GM23338 (cell line): ENCODE data around the gene PPP1R12C. TPM values are rescaled to one million over a fixed set of nuclear protein-coding genes. Genes with fewer than 3 reads are reported as not detected.

Source experiments
- ATAC-seq: fragments of 200-7000 bp; cut with Tn5 transposase; 3 replicates; pipeline ENCODE4 v1.9.1; 2020
- DNase-seq: peaks from one replicate; pipeline ENCODE4 v3.0.0-alpha.2; 2015; ENCODE audit warnings: low spot score
- H2AFZ ChIP-seq: fragments of 200-600 bp; sonication (generic); 2 replicates; pipeline ENCODE4 v1.8.0; 2016; ENCODE audit warnings: antibody characterized with exemption, mild to moderate bottlenecking, moderate library complexity
- H3F3A ChIP-seq: fragments of 200-600 bp; sonication (generic); replicated peaks from 2 replicates; pipeline ENCODE4 v1.8.0; 2017; ENCODE audit warnings: antibody characterized with exemption, mixed run types, low read depth
- H3K27ac ChIP-seq: fragments of 200-600 bp; sonication (generic); 2 replicates; pipeline ENCODE4 v1.6.1; 2016; ENCODE audit warnings: low read depth
- H3K27me3 ChIP-seq: fragments of 200-600 bp; sonication (generic); 2 replicates; pipeline ENCODE4 v1.8.0; 2016; ENCODE audit warnings: mild to moderate bottlenecking, mixed run types, moderate library complexity; ENCODE audit not compliant: insufficient read depth
- H3K36me3 ChIP-seq: fragments of 200-600 bp; sonication (generic); 2 replicates; pipeline ENCODE4 v1.8.0; 2016; ENCODE audit warnings: mild to moderate bottlenecking; ENCODE audit not compliant: insufficient read depth
- H3K4me1 ChIP-seq: fragments of 200-600 bp; sonication (generic); 2 replicates; pipeline ENCODE4 v1.8.0; 2016; ENCODE audit warnings: mild to moderate bottlenecking, moderate library complexity; ENCODE audit not compliant: insufficient read depth
- H3K4me2 ChIP-seq: fragments of 200-600 bp; sonication (generic); 2 replicates; pipeline ENCODE4 v1.7.1; 2017; ENCODE audit warnings: mixed run types
- H3K4me3 ChIP-seq: fragments of 200-600 bp; sonication (generic); 2 replicates; pipeline ENCODE4 v1.6.1; 2016; ENCODE audit warnings: mixed run types
- H3K79me2 ChIP-seq: fragments of 200-600 bp; sonication (generic); replicated peaks from 2 replicates; pipeline ENCODE4 v1.8.0; 2017; ENCODE audit warnings: mild to moderate bottlenecking; ENCODE audit not compliant: insufficient read depth
- H3K9me2 ChIP-seq: fragments of 200-600 bp; sonication (generic); 2 replicates; pipeline ENCODE4 v1.8.0; 2017; ENCODE audit not compliant: insufficient read depth
- H4K20me1 ChIP-seq: fragments of 200-600 bp; sonication (generic); replicated peaks from 2 replicates; pipeline ENCODE4 v1.8.0; 2017; ENCODE audit warnings: mild to moderate bottlenecking; ENCODE audit not compliant: insufficient read depth
- H3K27ac Mint-ChIP-seq: 2 replicates; pipeline ENCODE4 v1.8.0; 2020; ENCODE audit warnings: inconsistent platforms, mild to moderate bottlenecking, moderate library complexity, mixed read lengths
- H3K27me3 Mint-ChIP-seq: 3 replicates; pipeline ENCODE4 v1.8.0; 2022; ENCODE audit warnings: low read depth, mild to moderate bottlenecking, moderate library complexity, mixed read lengths, inconsistent platforms; ENCODE audit not compliant: insufficient read depth, poor library complexity
- H3K36me3 Mint-ChIP-seq: 3 replicates; pipeline ENCODE4 v1.8.0; 2021; ENCODE audit warnings: low read depth, mild to moderate bottlenecking, inconsistent platforms, moderate library complexity, mixed read lengths
- H3K4me1 Mint-ChIP-seq: 3 replicates; pipeline ENCODE4 v1.8.0; 2020; ENCODE audit warnings: mild to moderate bottlenecking, inconsistent platforms, mixed read lengths
- H3K4me3 Mint-ChIP-seq: 3 replicates; pipeline ENCODE4 v1.8.0; 2021; ENCODE audit warnings: moderate library complexity, mild to moderate bottlenecking, inconsistent platforms, mixed read lengths
- H3K9me3 Mint-ChIP-seq: 3 replicates; pipeline ENCODE4 v1.8.0; 2020; ENCODE audit warnings: moderate library complexity, mild to moderate bottlenecking, inconsistent platforms, mixed read lengths
- CREB1 ChIP-seq: fragments of 250-450 bp; sonication (Bioruptor Pico); IDR thresholded peaks from 2 replicates; pipeline ENCODE4 v1.5.0; 2020; ENCODE audit warnings: low read depth, mild to moderate bottlenecking, moderate library complexity
- CTCF ChIP-seq, 2 experiments: fragments of 200-600 bp in 1 of 2; sonication (generic) in 1 of 2; conservative IDR thresholded peaks; 2 replicates each; pipeline versions ENCODE4 v1.5.1 to v1.6.1; 2016 to 2017; ENCODE audit warnings: antibody characterized with exemption in 2 of 2, low read depth in 2 of 2, mild to moderate bottlenecking in 2 of 2, moderate library complexity in 1 of 2
- ETS1 ChIP-seq: IDR thresholded peaks from 2 replicates; pipeline ENCODE4 v1.6.1; 2016; ENCODE audit warnings: antibody characterized with exemption
- EZH2 ChIP-seq: fragments of 200-600 bp; sonication (generic); IDR thresholded peaks from one replicate; pipeline ENCODE4 v1.8.0; 2017; ENCODE audit warnings: antibody characterized with exemption, mild to moderate bottlenecking, low read depth; ENCODE audit not compliant: unreplicated experiment
- EZH2phosphoT487 ChIP-seq: fragments of 200-600 bp; sonication (generic); IDR thresholded peaks from one replicate; pipeline ENCODE4 v1.8.1; 2018; ENCODE audit warnings: antibody characterized with exemption; ENCODE audit not compliant: unreplicated experiment
- JUNB ChIP-seq: IDR thresholded peaks from one replicate; pipeline ENCODE4 v1.6.1; 2016; ENCODE audit warnings: antibody characterized with exemption; ENCODE audit not compliant: unreplicated experiment
- NANOG ChIP-seq: IDR thresholded peaks from 2 replicates; pipeline ENCODE4 v1.6.1; 2016; ENCODE audit warnings: antibody characterized with exemption, borderline replicate concordance
- POLR2AphosphoS5 ChIP-seq: IDR thresholded peaks from 2 replicates; pipeline ENCODE4 v1.6.1; 2016; ENCODE audit warnings: antibody characterized with exemption, low read depth
- REST ChIP-seq: IDR thresholded peaks from one replicate; pipeline ENCODE4 v1.6.1; 2018; ENCODE audit warnings: antibody characterized with exemption; ENCODE audit not compliant: unreplicated experiment
- STAT1 ChIP-seq: IDR thresholded peaks from one replicate; pipeline ENCODE4 v1.6.1; 2016; ENCODE audit warnings: antibody characterized with exemption; ENCODE audit not compliant: unreplicated experiment
- ZNF114 ChIP-seq: fragments of 250-450 bp; sonication (Bioruptor Pico); IDR thresholded peaks from 2 replicates; pipeline ENCODE4 v1.5.0; 2020; ENCODE audit warnings: mild to moderate bottlenecking, moderate library complexity
- ZNF331 ChIP-seq: fragments of 250-450 bp; sonication (Bioruptor Pico); IDR thresholded peaks from 2 replicates; pipeline ENCODE4 v1.5.0; 2020; ENCODE audit warnings: low read depth, mild to moderate bottlenecking, moderate library complexity
- ZNF462 ChIP-seq: fragments of 250-450 bp; sonication (Bioruptor Pico); IDR thresholded peaks from 2 replicates; pipeline ENCODE4 v1.5.0; 2020; ENCODE audit warnings: mild to moderate bottlenecking, moderate library complexity
- polyA plus RNA-seq: library from polyadenylated mRNA; unstranded; fragments of >200 nt; fragmentation: Nextera tagmentation; extraction: Ambion mirVana; gene quantifications from 2 replicates; pipeline ENCODE4 v1.2.1, GENCODE V29; 2016
- total RNA-seq: library from RNA; depleted of rRNA; stranded (reverse); fragments of >200 nt; shearing (Covaris generic); gene quantifications from 2 replicates; pipeline ENCODE4 v1.2.3, GENCODE V29; 2014

The PPP1R12C gene
- total and polyA plus RNA-seq, 2 experiments from 2014 or later, result 33.2 to 83.9 TPM

- no peak overlapping the region for H3K4me3 ChIP-seq
- no peaks in the 10 kb centered on the region for H3K79me2 ChIP-seq
- no peak overlapping the region for H2AFZ ChIP-seq
- Mint-ChIP-seq H3K27me3 (peaks cover 25% of the 10 kb centered on the region), H3K9me3 (peaks cover 5% of the 10 kb centered on the region), H3K27ac (no peak overlapping the region), H3K4me3 (no peak overlapping the region; the same call in 2 of the 3 replicates), H3K4me1 (peaks cover 26% of the 10 kb centered on the region), H3K36me3 (peaks cover 33% of the 10 kb centered on the region)
- no peak for ATAC-seq
- no peaks in the 10 kb centered on the region; the same call in 1 of the 2 replicates for H3K36me3 ChIP-seq
- no peak overlapping the region for H3K27ac ChIP-seq
- H3K4me1 ChIP-seq, result peaks cover 22% of the 10 kb centered on the region
- H3K9me2 ChIP-seq, result no peaks in the 10 kb centered on the region
- H4K20me1 ChIP-seq, result no peaks in the 10 kb centered on the region; the same call in 1 of the 2 replicates
- no peak overlapping the region for H3K4me2 ChIP-seq
- H3K27me3 ChIP-seq, result peaks cover 10% of the 10 kb centered on the region; the same call in 1 of the 2 replicates
- H3F3A ChIP-seq, result peaks cover 11% of the 10 kb centered on the region; the same call in 1 of the 2 replicates
- no peak for DNase-seq
- TF ChIP-seq NANOG, result no peak
- TF ChIP-seq CREB1 (CRISPR knock-in tag), result no peak
- no peak for TF ChIP-seq ETS1
- no peak for TF ChIP-seq CTCF (conservative IDR thresholded peaks at IDR 0.05; ENCODE audit: low read depth in 2 of 2)
- no peak for TF ChIP-seq POLR2AphosphoS5
- TF ChIP-seq ZNF114, result no peak
- no peak for TF ChIP-seq ZNF331 (CRISPR knock-in tag)
- TF ChIP-seq EZH2phosphoT487, result no peak
- no peak for TF ChIP-seq REST
- no peak for TF ChIP-seq STAT1
- TF ChIP-seq EZH2, result no peak
- TF ChIP-seq ZNF462, result no peak
- TF ChIP-seq JUNB, result no peak
Measured at GRCh38 chr19:55153652-55154264, 36.3 kb upstream of the PPP1R12C start.
